MM.1S (cell line): ENCODE measurements around the gene PARD6G.

Experiments used
- EZH2 ChIP-seq: fragments of 300-600 bp; sonication (generic); optimal IDR thresholded peaks from 2 replicates; pipeline ENCODE3; 2017; ENCODE audit warnings: low read depth, mild to moderate bottlenecking, antibody characterized with exemption, low read length, mixed read lengths
- EZH2phosphoT487 ChIP-seq: fragments of 300-600 bp; sonication (generic); IDR thresholded peaks from 2 replicates; pipeline ENCODE4 v1.6.1; 2018; ENCODE audit warnings: antibody characterized with exemption, low read length
- TF ChIP-seq, protein P1 (sequence below): fragments of 300-600 bp; sonication (generic); IDR thresholded peaks from 2 replicates; pipeline ENCODE4 v1.5.1; 2016; ENCODE audit warnings: antibody characterized with exemption, low read length, mixed read lengths

- TF ChIP-seq, protein P1, sequence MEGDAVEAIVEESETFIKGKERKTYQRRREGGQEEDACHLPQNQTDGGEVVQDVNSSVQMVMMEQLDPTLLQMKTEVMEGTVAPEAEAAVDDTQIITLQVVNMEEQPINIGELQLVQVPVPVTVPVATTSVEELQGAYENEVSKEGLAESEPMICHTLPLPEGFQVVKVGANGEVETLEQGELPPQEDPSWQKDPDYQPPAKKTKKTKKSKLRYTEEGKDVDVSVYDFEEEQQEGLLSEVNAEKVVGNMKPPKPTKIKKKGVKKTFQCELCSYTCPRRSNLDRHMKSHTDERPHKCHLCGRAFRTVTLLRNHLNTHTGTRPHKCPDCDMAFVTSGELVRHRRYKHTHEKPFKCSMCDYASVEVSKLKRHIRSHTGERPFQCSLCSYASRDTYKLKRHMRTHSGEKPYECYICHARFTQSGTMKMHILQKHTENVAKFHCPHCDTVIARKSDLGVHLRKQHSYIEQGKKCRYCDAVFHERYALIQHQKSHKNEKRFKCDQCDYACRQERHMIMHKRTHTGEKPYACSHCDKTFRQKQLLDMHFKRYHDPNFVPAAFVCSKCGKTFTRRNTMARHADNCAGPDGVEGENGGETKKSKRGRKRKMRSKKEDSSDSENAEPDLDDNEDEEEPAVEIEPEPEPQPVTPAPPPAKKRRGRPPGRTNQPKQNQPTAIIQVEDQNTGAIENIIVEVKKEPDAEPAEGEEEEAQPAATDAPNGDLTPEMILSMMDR: no peak
- TF ChIP-seq EZH2: no peak
- no peak for TF ChIP-seq EZH2phosphoT487
These were observed 109.3 kb downstream of the PARD6G start for GRCh38 chr18:80137976-80138375.
